ENCODE measurements around the gene PHF20.
"Not testable (repeated sequence)": the region's sequence is repeated elsewhere in the genome, so short reads cannot be mapped to it uniquely, and the experiment has no call there.

PHF20 gene

GRCh38 chr20:35743693-35744491 lies 27.9 kb upstream of the PHF20 start:
- H3K4ac ChIP-seq (ENCODE audit: low read depth, low read length): no peak overlapping the region
- peak; percentile 35 to 61 for DNase-seq
- no peak overlapping the region for H4K12ac ChIP-seq (ENCODE audit: low read depth, low read length)
- H2AK5ac ChIP-seq (ENCODE audit: low read length): peak overlapping the region; percentile 70
- H2BK12ac ChIP-seq (ENCODE audit: low read length): no peak overlapping the region
- H3K23ac ChIP-seq (ENCODE audit: low read length): no peak overlapping the region
- H3K79me1 ChIP-seq (ENCODE audit: low read length): peaks cover 13% of the 10 kb centered on the region
- no peak overlapping the region for H3K27ac ChIP-seq (ENCODE audit: low read depth, low read length)
- no peak overlapping the region for H3K4me2 ChIP-seq (ENCODE audit: low read length)
- no peaks in the 10 kb centered on the region for H3K9me3 ChIP-seq (ENCODE audit: insufficient read depth, low read depth, low read length)
- no peak overlapping the region for H2BK5ac ChIP-seq (ENCODE audit: low read depth, low read length, poor library complexity)
- H4K91ac ChIP-seq (ENCODE audit: low read depth, low read length): no peak overlapping the region
- H3K79me2 ChIP-seq (ENCODE audit: control insufficient read depth, insufficient read depth, low read length, poor library complexity): peaks cover 15% of the 10 kb centered on the region
- H3K9ac ChIP-seq (ENCODE audit: low read length): no peak overlapping the region
- H3K36me3 ChIP-seq (ENCODE audit: control insufficient read depth in 1 of 2, insufficient read depth in 2 of 2, low read length in 2 of 2): peaks cover 3 to 6% of the 10 kb centered on the region in 2 experiments
- H3K4me3 ChIP-seq (ENCODE audit: low read depth, low read length): no peak overlapping the region
- H3K27me3 ChIP-seq (ENCODE audit: insufficient read depth, low read length): no peaks in the 10 kb centered on the region
- no CpG with 5 or more reads among the region's 15 CpGs for WGBS (ENCODE audit: extremely low coverage, insufficient coverage, insufficient read length)
- H2AFZ ChIP-seq (ENCODE audit: insufficient read depth, low read length, poor library complexity): no peak overlapping the region
- H2BK120ac ChIP-seq (ENCODE audit: insufficient read depth, low read length, poor library complexity): no peak overlapping the region
- no peaks in the 10 kb centered on the region for H3K4me1 ChIP-seq (ENCODE audit: control insufficient read depth in 1 of 2, insufficient read depth in 2 of 2, low read length in 2 of 2)
- no peak overlapping the region for H3K18ac ChIP-seq (ENCODE audit: low read length)
- no peak overlapping the region for H3K14ac ChIP-seq (ENCODE audit: low read length)
- H4K8ac ChIP-seq (ENCODE audit: low read depth, low read length): no peak overlapping the region

- H3K79me2 ChIP-seq (ENCODE audit: control insufficient read depth, insufficient read depth, low read length, poor library complexity): peaks cover 12% of the 10 kb centered on the region
- not testable (repeated sequence) for H3K27ac ChIP-seq (ENCODE audit: low read depth, low read length); H2BK12ac ChIP-seq (ENCODE audit: low read length); DNase-seq; H4K12ac ChIP-seq (ENCODE audit: low read depth, low read length); H3K4me3 ChIP-seq (ENCODE audit: low read depth, low read length); H3K27me3 ChIP-seq (ENCODE audit: insufficient read depth, low read length); H4K91ac ChIP-seq (ENCODE audit: low read depth, low read length); H3K14ac ChIP-seq (ENCODE audit: low read length); H3K9me3 ChIP-seq (ENCODE audit: insufficient read depth, low read depth, low read length); H3K4me1 ChIP-seq (ENCODE audit: control insufficient read depth in 1 of 2, insufficient read depth in 2 of 2, low read length in 2 of 2); H2BK5ac ChIP-seq (ENCODE audit: low read depth, low read length, poor library complexity); H3K23ac ChIP-seq (ENCODE audit: low read length); H2BK120ac ChIP-seq (ENCODE audit: insufficient read depth, low read length, poor library complexity); H3K9ac ChIP-seq (ENCODE audit: low read length); H2AFZ ChIP-seq (ENCODE audit: insufficient read depth, low read length, poor library complexity); H2AK5ac ChIP-seq (ENCODE audit: low read length); H4K8ac ChIP-seq (ENCODE audit: low read depth, low read length); H3K4ac ChIP-seq (ENCODE audit: low read depth, low read length); H3K36me3 ChIP-seq (ENCODE audit: control insufficient read depth in 1 of 2, insufficient read depth in 2 of 2, low read length in 2 of 2); H3K18ac ChIP-seq (ENCODE audit: low read length); H3K4me2 ChIP-seq (ENCODE audit: low read length)
- no CpG with 5 or more reads among the region's 3 CpGs for WGBS (ENCODE audit: extremely low coverage, insufficient coverage, insufficient read length)
- H3K79me1 ChIP-seq (ENCODE audit: low read length): peaks cover 13% of the 10 kb centered on the region
These were observed 27.3 kb upstream of the PHF20 start for GRCh38 chr20:35744492-35744841.

GRCh38 chr20:35750611-35751010 lies 21.2 kb upstream of the PHF20 start:
- Histone ChIP-seq H4K91ac (ENCODE audit: low read depth, low read length) (no peak overlapping the region), H3K9ac (ENCODE audit: low read length) (no peak overlapping the region), H3K4me1 (ENCODE audit: control insufficient read depth in 1 of 2, insufficient read depth in 2 of 2, low read length in 2 of 2) (no peaks in the 10 kb centered on the region), H3K9me3 (ENCODE audit: insufficient read depth, low read depth, low read length) (no peaks in the 10 kb centered on the region), H2AFZ (ENCODE audit: insufficient read depth, low read length, poor library complexity) (no peak overlapping the region), H3K14ac (ENCODE audit: low read length) (no peak overlapping the region), H2BK5ac (ENCODE audit: low read depth, low read length, poor library complexity) (no peak overlapping the region), H2BK12ac (ENCODE audit: low read length) (no peak overlapping the region), H4K12ac (ENCODE audit: low read depth, low read length) (no peak overlapping the region), H3K79me2 (ENCODE audit: control insufficient read depth, insufficient read depth, low read length, poor library complexity) (no peaks in the 10 kb centered on the region), H3K27me3 (ENCODE audit: insufficient read depth, low read length) (no peaks in the 10 kb centered on the region), H3K4me3 (ENCODE audit: low read depth, low read length) (no peak overlapping the region), H3K79me1 (ENCODE audit: low read length) (no peaks in the 10 kb centered on the region), H2BK120ac (ENCODE audit: insufficient read depth, low read length, poor library complexity) (no peak overlapping the region), H2AK5ac (ENCODE audit: low read length) (no peak overlapping the region), H3K27ac (ENCODE audit: low read depth, low read length) (no peak overlapping the region), H3K23ac (ENCODE audit: low read length) (no peak overlapping the region), H4K8ac (ENCODE audit: low read depth, low read length) (no peak overlapping the region), H3K36me3 (ENCODE audit: control insufficient read depth in 1 of 2, insufficient read depth in 2 of 2, low read length in 2 of 2) (no peaks in the 10 kb centered on the region), H3K4me2 (ENCODE audit: low read length) (no peak overlapping the region), H3K18ac (ENCODE audit: low read length) (no peak overlapping the region), H3K4ac (ENCODE audit: low read depth, low read length) (no peak overlapping the region)
- WGBS (ENCODE audit: extremely low coverage, insufficient coverage, insufficient read length): no CpG with 5 or more reads among the region's 2 CpGs
- DNase-seq: no peak

GRCh38 chr20:35756404-35756803 lies 15.4 kb upstream of the PHF20 start:
- Histone ChIP-seq H3K14ac (ENCODE audit: low read length) (no peak overlapping the region), H3K79me1 (ENCODE audit: low read length) (no peaks in the 10 kb centered on the region), H3K4me1 (ENCODE audit: control insufficient read depth in 1 of 2, insufficient read depth in 2 of 2, low read length in 2 of 2) (no peaks in the 10 kb centered on the region), H3K4ac (ENCODE audit: low read depth, low read length) (no peak overlapping the region), H3K4me3 (ENCODE audit: low read depth, low read length) (no peak overlapping the region), H3K18ac (ENCODE audit: low read length) (no peak overlapping the region), H3K79me2 (ENCODE audit: control insufficient read depth, insufficient read depth, low read length, poor library complexity) (no peaks in the 10 kb centered on the region), H2BK12ac (ENCODE audit: low read length) (no peak overlapping the region), H3K36me3 (ENCODE audit: control insufficient read depth in 1 of 2, insufficient read depth in 2 of 2, low read length in 2 of 2) (no peaks in the 10 kb centered on the region), H4K8ac (ENCODE audit: low read depth, low read length) (no peak overlapping the region), H3K27ac (ENCODE audit: low read depth, low read length) (no peak overlapping the region), H3K9ac (ENCODE audit: low read length) (no peak overlapping the region), H2AFZ (ENCODE audit: insufficient read depth, low read length, poor library complexity) (no peak overlapping the region), H2BK120ac (ENCODE audit: insufficient read depth, low read length, poor library complexity) (no peak overlapping the region), H2AK5ac (ENCODE audit: low read length) (no peak overlapping the region), H3K4me2 (ENCODE audit: low read length) (no peak overlapping the region), H3K23ac (ENCODE audit: low read length) (no peak overlapping the region), H3K27me3 (ENCODE audit: insufficient read depth, low read length) (no peaks in the 10 kb centered on the region), H2BK5ac (ENCODE audit: low read depth, low read length, poor library complexity) (no peak overlapping the region), H4K91ac (ENCODE audit: low read depth, low read length) (no peak overlapping the region), H3K9me3 (ENCODE audit: insufficient read depth, low read depth, low read length) (no peaks in the 10 kb centered on the region), H4K12ac (ENCODE audit: low read depth, low read length) (no peak overlapping the region)
- no CpG with 5 or more reads among the region's 4 CpGs for WGBS (ENCODE audit: extremely low coverage, insufficient coverage, insufficient read length)
- DNase-seq: no peak
